ENCODE measurements around the gene AMOTL1.
A peak's percentile ranks its signal among the peaks of the same experiment; 100 is the strongest.

AMOTL1 gene

DNA sequence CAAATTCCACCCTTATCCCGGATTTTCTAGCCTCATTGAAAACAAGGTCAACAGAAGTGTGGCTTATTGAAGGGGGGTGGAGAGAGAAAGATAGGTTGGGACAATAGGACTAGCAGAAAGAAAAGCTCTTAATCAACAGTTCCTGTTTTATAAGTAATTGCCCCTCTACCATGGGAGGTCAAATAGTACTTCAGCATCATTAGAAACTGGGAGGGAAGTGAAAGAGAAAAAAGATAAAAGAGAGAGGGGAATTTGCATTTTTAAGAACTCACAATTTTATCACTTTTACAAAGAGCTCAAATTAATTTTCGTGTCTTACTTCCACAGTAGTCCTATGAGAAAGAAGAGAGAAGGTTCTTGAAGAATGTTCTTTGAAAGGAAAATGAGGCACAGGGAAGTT lies 89.2 kb downstream of the AMOTL1 start:
- no peak for DNase-seq (ENCODE audit: low read depth in 2 of 2)

DNA sequence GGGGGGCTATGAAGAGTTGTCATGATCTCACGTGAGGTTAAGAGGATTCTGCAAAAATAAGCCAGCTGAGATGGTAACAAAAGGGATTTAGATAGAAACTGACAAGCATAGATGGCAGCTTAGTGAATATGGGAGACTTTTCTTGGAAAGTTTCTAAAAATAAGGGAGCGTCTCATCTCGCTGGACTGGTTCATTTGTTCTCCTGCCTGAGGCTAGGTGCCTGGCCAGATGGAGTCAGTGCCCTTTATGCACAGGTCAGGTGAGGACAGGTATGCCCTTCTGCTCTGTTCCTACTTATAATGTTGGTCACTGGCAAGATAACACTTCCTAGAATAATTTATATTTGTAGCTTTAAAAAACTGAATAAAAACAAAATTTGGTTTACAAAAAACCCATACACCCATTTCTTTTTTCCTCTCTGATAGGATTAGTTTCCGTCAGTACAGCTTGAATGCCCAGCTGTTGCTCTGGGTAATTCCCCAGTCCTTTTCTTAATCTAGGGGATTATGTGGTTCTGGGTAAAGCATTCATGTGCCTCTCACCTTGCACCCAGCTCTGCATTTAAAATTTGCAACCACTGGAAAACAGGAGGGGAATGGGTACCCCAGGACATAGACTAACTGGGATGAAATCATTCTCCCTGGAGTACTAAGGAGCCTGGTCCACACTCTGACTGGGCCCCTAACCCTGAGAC lies 90.0 kb downstream of the AMOTL1 start:
- no peak for DNase-seq (ENCODE audit: low read depth in 2 of 2)

DNA sequence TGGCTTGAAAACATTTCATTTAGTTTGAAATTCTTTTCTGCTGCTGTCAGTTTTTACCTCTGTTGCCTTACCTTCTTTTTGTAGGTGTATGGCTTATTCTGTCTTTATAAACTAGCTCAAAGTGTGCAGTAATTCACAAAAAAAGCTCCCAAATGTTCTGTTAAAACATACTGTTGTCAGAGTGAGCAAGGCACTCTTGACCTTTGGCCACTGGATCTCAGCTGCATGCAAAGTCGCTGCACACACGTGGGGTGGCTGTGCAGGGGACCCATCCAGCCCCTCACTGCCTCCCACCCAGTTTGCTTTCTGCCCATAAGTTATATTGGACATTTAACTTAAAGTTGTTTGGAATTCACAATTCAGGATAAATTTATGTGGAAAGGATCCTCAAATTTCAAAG lies 92.2 kb downstream of the AMOTL1 start:
- DNase-seq (ENCODE audit: low read depth in 2 of 2): no peak

DNA sequence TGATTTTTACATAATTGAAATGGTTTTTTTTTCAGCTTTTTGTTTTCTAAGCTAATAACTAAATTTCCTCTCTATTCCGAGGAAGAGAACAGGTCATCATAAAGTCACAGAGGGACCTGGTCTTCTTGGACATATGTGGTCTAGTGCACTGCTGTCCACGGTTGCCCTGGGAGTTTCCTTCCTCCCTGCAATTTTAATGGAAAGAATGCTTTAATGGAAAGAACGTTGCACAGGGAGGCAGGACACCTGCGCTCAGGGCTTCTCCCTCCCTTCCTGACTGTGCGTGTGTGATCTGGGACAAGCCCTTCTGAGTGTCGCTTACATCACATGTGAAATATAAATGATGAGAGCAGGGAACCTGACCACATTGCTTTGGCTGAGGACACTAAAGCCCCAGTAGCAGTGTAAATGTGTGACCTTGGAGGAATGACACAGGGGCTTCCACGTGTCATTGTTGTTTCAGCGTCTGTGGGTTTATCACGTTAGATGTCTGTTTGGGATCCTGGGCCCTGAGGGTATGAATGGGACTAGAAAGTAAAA lies 93.2 kb downstream of the AMOTL1 start:
- no peak for DNase-seq (ENCODE audit: low read depth in 2 of 2)

DNA sequence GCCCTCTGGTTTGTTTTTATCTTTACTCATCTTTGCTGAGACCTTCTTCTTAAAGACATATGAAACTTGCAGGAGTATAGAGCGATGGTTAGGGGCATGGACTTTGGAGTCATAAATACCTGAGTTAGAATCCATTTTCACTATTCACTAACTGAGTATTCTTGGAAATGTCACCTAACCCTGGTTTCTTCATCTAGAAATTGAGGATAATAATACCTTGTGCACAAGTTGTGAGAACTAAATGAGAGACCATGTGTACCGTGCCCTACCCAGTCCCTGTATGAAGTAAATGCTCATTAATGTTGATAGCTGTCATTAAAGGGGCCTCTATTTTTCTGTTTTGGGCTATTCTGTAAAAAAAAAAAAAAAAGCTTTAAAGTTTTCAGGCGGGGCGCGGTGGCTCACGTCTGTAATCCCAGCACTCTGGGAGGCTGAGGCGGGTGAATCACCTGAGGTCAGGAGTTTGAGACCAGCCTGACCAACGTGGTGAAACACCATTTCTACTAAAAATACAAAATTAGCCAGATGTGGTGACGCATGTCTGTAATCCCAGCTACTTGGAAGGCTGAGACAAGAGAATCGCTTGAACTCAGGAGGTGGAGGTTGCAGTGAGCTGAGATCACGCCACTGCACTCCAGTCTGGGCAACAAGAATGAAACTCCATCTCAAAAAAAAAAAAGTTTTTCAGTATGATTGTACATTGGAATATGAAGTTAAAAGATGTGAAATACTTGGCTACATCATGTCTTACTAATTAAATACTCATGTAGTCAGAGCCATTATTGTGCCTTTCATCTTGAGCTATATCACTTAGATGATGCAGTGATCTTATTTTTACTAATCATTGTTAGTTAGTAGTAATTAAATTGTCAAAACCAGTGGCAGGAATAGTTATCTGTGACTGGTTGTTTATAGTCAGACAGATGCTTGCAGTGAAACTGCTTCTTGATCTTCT lies 95.0 kb downstream of the AMOTL1 start:
- DNase-seq (ENCODE audit: low read depth in 2 of 2): no peak

DNA sequence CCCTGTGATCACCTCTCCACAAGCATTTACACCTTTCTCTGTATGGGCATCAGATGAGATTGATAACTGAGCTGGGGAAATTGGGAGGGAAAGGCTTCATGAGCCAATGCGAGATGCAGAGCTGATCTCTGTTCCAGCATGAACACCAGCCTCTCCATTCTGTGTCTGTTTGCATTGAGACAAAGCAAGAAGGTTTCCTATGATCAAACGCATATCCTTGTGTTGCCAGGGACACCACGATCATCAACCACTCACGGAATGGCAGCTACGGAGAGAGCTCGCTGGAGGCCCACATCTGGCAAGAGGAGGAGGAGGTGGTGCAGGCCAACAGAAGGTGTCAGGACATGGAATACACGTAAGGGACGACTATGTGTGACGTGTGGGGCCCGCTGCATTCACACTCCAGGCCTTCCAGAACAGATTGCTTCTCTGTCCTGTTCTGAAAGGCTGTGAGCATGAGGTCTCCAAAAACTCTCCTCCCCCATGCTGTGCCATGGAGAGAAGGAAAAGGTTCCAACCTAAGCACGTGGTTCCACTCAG lies 96.4 kb downstream of the AMOTL1 start:
- no peak for DNase-seq (ENCODE audit: low read depth in 2 of 2)

DNA sequence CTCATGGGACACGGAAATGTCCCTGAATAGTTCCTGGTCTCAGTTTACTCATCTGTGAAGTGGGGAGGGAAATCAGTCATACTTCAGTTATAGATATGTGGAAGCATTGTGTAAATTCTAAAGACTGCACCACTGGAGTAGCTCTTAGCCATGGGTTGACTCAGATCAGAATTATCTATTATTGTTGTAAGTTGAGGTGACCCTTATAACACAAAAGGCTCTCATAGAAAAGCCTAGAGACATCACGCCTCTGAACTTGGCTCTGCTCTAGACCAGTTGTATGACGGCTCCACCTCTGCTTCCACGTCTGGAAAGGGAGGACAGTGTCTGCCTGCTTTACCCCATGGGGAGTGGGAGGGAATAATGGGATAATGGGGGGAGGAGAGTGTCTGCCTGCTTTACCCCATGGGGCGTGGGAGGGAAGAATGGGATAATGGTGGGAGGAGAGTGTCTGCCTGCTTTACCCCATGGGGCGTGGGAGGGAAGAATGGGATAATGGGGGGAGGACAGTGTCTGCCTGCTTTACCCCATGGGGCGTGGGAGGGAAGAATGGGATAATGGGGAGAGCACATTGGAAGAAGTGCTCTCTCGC lies 98.2 kb downstream of the AMOTL1 start:
- DNase-seq (ENCODE audit: low read depth in 2 of 2): no peak

DNA sequence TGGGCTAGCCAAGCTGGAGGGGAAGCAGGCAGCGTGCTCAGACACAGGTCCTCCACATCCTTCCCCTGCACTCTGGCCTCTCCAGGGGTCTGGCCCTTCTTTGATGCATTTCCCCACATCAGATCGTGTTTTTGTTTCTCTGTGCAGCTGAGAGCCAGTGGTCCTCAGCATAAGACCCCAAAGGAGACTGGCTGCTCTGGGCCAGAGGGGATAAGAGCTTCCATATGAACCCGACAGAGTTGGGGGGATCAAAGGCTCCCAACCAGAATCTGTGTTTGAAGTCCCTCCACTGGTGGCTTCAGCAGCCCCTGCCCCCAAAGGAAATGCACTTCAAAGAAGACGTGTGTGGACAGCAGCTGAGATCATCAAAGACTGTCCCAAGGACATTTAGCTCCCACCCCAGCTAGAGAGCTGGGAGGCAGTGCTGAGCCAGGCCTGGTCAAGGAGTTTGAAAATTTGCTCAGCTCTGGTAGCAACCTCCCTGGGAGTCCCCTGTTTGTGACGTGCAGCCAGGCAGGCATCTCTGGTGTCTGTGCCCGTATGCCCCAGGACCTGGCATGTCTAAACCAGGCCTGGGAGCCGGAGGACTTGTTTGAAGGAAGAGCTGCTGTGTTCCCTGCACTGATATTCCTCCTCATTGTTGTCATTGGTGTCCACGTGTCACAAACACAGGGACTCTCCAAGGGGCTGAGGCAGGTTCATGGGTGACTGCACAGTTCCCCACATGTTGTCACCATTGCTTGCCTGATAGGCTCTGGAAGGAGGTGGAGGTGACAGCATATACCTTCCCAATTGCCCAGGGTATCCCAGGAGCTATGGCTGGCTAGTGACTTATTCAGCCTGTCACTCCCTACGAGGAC lies 99.0 kb downstream of the AMOTL1 start:
- DNase-seq (ENCODE audit: low read depth in 2 of 2): no peak

DNA sequence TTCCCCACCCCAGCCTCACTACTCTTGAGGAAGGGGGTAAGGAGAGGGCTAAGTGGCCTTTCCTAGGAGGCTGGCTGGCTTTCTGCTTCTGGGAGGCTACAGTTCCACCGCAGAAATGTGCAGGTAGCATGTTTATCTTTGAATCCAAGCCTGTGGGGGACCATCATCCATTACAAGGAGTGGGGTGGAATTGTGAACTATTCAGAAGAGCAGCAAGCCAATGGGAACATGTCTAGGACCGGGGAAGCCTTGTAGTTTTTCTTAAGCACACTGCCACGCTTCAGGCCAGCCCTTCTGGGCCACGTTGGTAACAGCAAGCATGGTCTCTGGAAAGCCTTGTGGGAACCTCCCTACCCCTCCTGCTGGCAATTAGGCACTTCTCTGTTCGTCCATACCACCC lies 100.3 kb downstream of the AMOTL1 start:
- DNase-seq (ENCODE audit: low read depth in 2 of 2): no peak

DNA sequence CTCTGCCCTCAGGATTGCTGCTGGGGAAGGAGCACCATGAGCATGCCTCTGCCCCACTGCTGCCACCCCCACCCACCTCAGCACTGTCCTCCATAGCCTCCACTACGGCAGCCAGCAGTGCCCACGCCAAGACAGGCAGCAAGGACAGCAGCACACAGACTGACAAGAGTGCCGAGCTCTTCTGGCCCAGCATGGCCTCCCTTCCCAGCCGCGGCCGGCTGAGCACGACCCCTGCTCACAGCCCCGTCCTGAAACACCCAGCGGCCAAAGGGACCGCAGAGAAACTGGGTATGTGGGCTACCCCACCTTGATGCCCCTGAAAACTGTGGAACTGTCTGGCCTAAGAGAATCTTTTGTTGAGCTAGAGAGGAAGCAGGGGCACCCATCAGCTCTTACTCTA lies 101.0 kb downstream of the AMOTL1 start:
- no peak for DNase-seq (ENCODE audit: low read depth in 2 of 2)

DNA sequence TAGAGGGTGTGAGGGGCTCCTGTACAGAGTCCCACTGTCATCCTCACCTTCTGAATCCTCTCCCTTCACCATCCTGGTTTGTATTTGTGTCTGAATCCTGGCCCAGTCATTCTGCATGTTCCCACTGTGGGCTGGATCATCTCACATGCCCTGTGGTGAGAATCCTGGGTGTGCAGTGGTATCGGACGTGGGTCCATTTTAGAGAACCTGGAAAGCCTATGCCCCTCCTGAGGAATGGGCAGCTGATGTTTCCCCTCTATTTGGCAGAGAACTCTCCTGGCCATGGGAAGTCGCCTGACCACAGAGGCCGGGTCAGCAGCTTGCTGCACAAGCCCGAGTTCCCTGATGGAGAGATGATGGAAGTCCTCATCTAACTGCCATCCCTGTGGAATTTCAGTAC lies 102.3 kb downstream of the AMOTL1 start:
- no peak for DNase-seq (ENCODE audit: low read depth in 2 of 2)

DNA sequence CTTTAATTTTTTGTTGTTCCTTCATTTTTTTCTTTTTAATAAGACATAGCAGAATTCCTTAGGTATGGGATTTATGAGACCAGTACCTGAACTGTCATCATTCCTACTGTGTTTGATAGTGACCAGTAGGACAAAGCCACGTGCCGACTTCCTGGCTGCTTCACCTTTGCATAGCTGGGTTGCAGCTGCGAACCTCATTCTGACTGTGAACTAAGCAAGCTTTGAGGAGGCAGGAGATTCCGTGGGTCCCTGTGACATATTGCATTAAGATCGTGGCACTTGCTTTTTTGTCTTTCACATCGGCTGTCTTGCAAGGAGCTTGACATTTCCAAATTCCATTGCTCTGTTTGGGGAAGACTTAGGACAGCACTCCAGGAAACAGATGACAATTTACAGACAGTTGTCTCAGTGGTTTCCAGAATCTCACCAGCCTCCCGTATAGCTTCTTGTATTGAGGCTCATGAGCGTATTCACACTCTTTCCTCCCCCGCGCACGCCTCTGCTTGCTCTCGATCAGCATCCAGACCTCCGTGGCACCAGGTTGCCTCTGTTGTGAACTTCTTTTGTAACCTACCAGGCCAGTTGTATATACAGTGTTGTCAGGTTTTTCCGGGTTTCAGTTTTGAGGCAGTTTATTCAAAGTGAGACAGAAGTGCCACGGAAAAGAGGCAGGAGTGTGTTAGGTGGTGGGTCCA lies 103.5 kb downstream of the AMOTL1 start:
- DNase-seq (ENCODE audit: low read depth in 2 of 2): no peak

DNA sequence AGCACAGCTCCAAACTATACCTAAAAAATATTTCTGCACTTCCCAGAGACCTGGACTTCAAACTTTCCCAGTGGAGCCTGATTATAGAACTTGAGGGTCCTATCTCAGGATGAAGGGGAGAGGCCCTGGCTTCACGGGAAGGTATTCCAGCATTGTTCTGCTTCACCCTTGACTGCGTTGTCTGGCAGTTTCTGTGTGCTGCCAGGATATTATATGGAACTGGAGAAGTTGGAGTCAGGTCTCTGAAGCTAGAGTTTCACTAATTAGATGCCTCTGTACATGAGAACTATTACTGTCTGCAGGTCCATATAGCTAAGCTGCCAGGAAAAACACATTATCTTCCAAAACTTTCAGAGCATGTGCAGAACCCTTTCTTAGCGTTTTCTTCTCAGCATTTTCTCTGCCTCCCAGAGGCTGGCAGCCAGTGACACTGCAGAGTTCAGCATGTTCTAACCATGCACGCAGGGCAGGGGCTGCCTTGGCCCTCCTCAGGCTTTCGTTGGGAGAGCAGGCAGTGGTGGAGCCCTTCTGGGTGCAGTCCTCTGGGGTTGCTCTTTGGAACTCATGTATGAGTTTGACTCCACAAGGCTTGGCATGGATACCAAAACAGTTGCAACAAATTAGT lies 105.9 kb downstream of the AMOTL1 start:
- no peak for DNase-seq (ENCODE audit: low read depth in 2 of 2)

DNA sequence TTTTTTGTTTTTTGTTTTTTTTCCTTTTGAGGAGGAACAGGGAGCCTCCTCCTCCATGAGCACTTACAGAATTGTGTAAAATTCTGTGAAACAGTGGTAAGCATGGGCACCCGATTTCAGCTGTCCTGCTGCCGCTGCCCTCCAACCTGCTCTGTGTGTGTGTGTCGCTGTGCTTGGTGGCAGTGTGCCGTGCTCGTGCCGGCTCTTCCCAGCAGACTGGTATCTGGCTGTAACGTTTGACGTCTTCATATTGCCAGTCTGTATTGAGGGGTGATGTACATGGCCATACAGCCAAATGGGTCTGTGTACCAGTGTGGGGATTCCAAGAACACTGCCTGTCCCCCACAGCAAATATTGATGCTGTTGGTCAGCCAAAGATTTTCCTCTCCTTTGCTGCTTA lies 108.1 kb downstream of the AMOTL1 start:
- DNase-seq (ENCODE audit: low read depth in 2 of 2): no peak

DNA sequence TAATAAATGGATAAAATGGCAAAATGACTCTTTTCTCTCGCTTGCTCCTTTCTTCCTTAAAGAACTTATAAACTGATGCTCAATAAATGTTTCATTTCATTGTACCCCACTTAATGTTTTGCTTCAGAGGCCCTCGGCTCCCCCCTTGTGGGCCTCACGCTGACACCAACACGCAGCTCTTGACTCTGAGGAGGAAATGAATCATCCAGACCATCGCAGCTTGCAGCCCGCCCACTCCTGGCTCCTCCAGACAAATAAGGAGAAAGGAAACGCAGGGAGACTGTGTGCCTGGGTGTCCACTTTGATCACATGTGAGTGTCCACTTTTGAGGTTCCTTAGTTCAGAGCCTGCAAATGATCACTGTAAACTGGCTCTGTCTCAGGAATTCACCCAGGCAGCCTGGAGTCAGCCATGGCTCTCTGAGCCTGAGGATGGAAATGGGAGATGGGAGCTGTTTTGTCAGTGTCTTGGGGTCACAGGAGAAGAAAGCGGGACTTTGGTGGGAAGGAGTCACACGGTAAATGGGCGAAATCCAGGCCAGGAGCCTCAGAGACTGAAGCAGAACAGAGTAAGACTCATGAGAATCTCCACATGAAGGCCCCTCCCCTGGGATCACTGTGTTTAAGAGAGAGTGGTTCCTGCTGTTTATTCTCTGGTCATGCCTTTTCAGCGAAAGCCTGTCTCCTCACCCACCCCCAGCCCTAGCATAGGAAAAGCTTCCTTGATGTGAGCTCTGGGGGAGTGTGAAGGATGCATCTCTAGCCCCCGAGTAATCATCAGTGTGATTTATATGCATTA lies 108.7 kb downstream of the AMOTL1 start:
- DNase-seq (ENCODE audit: low read depth in 2 of 2): peak; percentile 13 to 23

DNA sequence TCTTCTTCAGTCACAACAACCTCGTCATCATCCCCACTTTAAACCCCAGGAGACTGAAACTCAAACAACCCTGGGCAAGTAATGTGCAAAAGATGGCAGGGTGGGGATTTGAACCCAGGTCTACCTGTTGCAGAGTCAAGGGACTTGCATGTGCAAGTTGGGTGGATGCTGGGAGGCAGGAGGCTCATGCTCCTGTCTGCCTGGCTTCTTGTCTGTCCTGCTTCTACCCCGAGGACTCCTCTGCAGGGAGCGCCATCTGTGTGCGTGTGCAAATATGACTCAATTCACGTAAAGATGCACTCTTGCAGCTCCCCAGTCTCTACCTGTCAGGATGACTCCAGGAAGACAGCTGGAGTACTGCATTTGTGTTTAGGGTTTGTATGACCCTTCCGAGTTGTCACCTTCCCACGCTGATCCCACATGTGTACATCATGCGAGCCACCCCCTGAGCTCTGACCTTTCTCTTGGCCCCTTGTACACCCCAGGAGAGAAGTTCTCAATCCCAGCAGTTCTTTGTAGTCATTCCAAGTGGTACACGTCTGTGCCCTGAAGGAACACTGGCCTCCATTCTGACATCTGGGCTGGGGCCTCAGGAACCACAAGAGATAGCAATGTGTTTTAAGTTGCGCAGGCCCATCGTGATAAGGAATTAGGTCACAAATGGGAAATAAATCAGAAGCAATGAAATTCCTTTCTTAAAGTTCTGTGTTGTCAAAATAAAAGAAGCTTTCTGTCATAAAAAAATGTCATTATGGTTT lies 109.5 kb downstream of the AMOTL1 start:
- DNase-seq (ENCODE audit: low read depth in 2 of 2): no peak

DNA sequence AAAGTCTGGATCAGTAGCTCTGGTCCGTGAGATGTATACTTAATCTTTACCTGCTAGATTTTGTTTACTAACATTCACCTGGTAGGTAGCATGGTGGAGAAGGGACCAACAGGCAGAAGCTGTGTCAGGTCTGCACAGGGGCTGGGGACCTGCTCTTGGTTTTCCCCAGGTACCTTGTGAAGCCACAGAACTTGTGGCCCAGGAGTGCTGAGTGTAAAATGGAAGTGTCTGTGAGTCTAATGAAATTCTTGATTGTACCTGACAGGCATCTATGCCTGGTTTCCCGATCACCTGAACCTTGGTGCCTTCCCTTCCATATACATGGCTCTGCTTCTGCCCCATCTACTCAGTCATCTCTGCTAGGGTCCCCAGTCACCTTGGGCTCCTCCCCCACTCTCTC lies 110.8 kb downstream of the AMOTL1 start:
- no peak for DNase-seq (ENCODE audit: low read depth in 2 of 2)

DNA sequence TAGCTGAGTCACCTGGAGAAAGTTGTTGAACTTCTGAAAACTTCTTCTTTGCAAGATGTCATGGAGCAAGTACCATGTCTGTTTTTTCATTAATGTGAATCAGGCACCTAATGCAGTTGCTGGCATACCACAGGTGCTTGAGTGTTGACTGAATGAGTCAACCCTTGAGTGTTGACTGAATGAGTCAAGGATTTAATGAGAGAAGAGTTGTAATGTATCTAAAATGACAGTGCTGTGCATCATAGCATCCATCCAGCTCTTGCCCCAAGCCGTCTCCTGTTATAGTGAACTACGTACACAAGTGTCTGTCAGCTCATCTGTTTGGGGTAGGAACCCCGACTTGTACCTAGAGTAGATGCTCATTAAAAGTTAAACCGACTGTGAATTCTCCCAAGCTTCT lies 112.1 kb downstream of the AMOTL1 start:
- no peak for DNase-seq (ENCODE audit: low read depth in 2 of 2)

DNA sequence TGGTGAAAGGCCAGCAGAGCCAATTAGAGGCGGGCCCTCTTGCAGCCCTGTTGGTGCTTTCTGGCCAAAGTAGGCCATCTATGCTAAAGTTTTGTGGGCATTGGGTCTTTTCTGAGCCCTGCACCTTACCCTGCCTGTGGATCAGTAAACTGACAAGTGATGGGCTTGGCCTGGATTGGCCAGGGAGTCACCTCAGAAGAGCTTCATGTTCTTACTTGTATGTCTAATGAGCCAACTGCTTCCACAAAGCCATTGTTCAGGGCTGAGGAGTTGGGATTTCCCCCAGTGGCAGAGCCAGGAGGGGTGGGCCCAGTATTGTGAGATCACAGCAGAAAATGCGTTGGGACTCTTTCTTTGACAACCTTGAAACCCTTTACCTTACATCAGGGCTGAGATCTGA lies 114.8 kb downstream of the AMOTL1 start:
- no peak for DNase-seq (ENCODE audit: low read depth in 2 of 2)
